GM19452 (cell line): ENCODE results near the gene BMAL1.

Source experiments
- ATAC-seq: cut with Tn5 transposase; IDR thresholded peaks from one replicate; pipeline ENCODE4 v1.9.1; 2021; ENCODE audit not compliant: unreplicated experiment

BMAL1 gene

GRCh38 chr11:13290221-13290980, 12.8 kb downstream of the BMAL1 start:
- ATAC-seq: no peak

GRCh38 chr11:13291361-13291760, 13.8 kb downstream of the BMAL1 start:
- ATAC-seq: no peak

GRCh38 chr11:13291800-13292199, 14.2 kb downstream of the BMAL1 start:
- no peak for ATAC-seq

GRCh38 chr11:13292970-13293369, 15.4 kb downstream of the BMAL1 start:
- no peak for ATAC-seq

GRCh38 chr11:13294178-13294577, 16.6 kb downstream of the BMAL1 start:
- ATAC-seq: no peak

- ATAC-seq: no peak
Measured at GRCh38 chr11:13294771-13295579, 17.4 kb downstream of the BMAL1 start.

- ATAC-seq: no peak
Measured at GRCh38 chr11:13297308-13297916, 19.8 kb downstream of the BMAL1 start.

DNA sequence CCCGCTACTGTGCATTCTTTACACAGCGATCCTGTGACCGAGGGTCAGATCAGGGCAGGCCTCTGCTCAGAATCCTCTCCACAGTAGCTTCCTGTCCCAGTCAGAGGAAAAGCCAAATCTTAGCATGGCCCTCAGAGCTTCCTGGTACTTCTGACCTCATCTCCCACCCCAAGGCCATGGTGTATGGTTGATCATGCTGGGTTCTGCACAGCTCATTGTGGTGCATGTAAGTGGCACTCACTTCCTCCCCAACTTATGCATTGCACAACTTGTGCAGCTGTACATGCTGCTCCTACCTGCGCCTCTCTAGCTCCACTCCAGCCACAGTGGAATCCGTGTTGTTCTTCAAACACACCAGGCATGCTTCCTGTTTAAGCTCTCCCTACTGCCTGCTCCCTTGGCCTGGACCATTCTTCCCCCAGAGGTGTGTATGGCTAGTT, 20.3 kb downstream of the BMAL1 start:
- no peak for ATAC-seq

- no peak for ATAC-seq
Measured at GRCh38 chr11:13298765-13299164, 21.2 kb downstream of the BMAL1 start.

DNA sequence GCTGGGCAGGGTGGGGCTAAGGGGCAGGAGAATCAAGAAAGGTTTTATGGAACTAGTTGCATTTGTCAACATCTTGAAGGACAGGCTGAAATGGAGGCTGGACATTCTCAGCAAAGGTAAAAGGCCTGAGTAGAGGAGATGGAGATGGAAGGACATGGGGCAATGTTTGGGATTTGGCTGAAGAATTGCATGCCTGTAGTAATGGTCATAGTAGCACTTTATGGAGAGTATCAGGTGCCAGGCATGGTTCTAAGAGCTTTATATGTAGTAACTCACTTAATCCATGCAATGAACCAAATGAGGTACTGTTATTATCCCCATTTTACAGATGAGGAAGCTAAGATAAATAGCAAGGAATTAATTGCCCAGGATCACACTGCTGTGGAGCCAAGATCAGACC, 23.9 kb downstream of the BMAL1 start:
- ATAC-seq: no peak

DNA sequence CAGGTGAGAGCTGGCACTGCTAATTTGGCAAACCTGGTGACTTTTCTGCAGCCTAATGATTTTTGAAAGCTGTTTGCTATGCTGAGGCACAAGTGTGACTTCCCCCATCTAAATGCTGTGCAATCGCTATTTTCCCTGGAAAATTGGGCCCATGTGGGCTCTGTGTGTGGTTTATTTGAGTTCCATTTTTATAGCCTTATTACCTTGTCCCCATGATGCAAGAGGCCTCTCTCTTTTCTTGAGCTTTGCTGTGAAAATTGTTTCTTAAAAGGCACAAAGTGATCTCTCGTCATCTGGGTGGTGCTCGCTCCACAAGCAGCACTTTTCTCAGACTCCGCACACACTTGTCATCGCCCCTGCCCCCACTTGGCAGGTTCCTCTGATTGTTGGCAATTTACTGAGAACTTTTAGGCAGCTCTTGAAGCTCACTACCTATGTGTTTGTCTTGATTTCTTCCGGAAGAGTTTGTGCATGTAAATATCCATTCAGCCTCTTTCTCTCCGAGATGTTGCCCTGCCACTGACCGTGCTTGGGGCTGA, 24.9 kb downstream of the BMAL1 start:
- no peak for ATAC-seq

DNA sequence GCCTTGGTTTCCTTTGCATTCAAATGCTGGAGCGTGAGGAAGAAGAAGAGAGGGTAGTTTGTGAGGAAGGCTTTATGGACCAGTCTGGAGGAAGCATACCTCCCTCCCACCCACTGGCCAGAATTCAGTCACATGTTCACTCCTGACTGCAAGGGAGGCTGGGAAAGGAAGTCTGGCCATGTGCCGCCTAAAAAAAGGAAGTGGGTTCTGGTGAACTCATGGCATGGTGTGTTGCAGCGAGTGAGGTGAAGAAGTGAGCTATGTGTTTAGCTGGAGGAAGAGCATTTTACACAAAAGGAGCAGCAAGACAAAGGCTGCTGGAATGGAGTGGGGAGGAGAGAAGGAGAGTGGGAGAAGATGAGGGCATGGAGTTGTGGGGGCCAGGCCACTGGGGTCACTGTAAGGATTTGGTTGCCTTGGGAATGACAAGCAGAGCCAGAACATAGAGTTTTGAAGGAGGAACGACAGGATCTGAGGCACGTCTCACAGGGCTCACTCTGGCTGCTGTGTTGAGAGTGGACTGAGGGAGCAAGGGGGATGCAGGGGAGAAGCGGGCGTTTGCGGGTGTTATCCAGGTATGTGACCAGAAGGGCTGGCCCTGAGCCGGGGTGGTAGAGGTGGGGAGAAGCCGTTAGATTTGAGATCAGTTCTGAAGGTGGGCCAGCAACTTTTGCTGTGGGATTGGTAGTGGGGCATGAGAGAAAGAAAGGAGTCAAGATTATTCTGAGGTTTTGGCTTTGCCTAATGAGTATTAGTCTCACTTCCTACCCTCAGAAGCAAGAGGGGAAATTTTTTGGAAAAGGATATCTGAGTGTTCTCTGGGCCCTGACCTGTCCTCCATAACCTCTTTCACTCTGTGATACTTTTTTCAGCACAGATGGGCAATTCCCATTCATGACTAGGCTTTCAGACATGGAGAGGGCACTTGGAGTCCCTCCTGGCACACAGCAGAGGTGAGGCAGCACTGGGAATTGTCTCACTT, 26.4 kb downstream of the BMAL1 start:
- no peak for ATAC-seq

- ATAC-seq: no peak
Measured at GRCh38 chr11:13304655-13305335, 27.2 kb downstream of the BMAL1 start.

GRCh38 chr11:13308704-13309103, 31.1 kb downstream of the BMAL1 start:
- no peak for ATAC-seq

DNA sequence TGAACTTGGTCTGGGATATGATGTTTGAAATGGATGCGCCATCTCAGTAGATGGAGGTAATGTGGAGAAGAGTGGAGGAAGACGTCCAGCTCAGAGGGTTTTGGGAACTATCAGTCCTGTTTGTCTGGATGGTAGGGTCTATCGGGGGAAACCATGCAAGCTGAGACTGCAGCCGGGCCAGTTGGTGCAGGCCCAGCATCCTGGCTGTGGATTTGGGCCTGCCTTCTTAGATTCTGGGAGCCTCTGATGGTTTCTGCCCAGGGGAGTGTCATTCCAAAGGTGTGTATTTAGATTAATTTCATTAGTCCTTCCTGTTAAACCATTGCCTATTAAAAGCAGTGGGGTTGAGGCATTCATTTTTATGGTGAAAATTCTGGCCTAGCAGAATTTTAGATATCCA, 31.6 kb downstream of the BMAL1 start:
- no peak for ATAC-seq

GRCh38 chr11:13310443-13310842, 32.9 kb downstream of the BMAL1 start:
- ATAC-seq: no peak

- ATAC-seq: no peak
Measured at GRCh38 chr11:13311570-13311969, 34.0 kb downstream of the BMAL1 start.

GRCh38 chr11:13313005-13313819, 35.6 kb downstream of the BMAL1 start:
- no peak for ATAC-seq
